Activated T-helper 17 cell treated with anti-CD3 and anti-CD28 coated beads, Interleukin-2, amount 50 U/mL, for 72 hours (primary cell): Measurements from ENCODE around the gene DFFA. TPM values are rescaled to one million over a fixed set of nuclear protein-coding genes. Genes with fewer than 3 reads are reported as not detected.

ENCODE experiments used
- ATAC-seq: fragments of 150-1000 bp; cut with Tn5 transposase; replicated peaks from 2 replicates; pipeline ENCODE4 v1.10.0; 2021; ENCODE audit warnings: mild to moderate bottlenecking, moderate library complexity
- H3K27ac Mint-ChIP-seq: one replicate; pipeline ENCODE4 v1.8.0; 2022; ENCODE audit warnings: mixed read lengths
- H3K27me3 Mint-ChIP-seq: one replicate; pipeline ENCODE4 v1.8.0; 2022; ENCODE audit warnings: mixed read lengths
- H3K36me3 Mint-ChIP-seq: one replicate; pipeline ENCODE4 v1.8.0; 2022; ENCODE audit warnings: low read depth, mild to moderate bottlenecking, mixed read lengths
- H3K4me1 Mint-ChIP-seq: one replicate; pipeline ENCODE4 v1.8.0; 2022; ENCODE audit warnings: mixed read lengths
- H3K4me3 Mint-ChIP-seq: one replicate; pipeline ENCODE4 v1.8.0; 2022; ENCODE audit warnings: mild to moderate bottlenecking, mixed read lengths
- H3K9me3 Mint-ChIP-seq: one replicate; pipeline ENCODE4 v1.8.0; 2022; ENCODE audit warnings: mixed read lengths
- total RNA-seq, 2 donors: library from RNA; stranded (reverse); gene quantifications; one replicate each; pipeline ENCODE4 v1.2.3, GENCODE V29; 2022

DFFA gene, protein sequence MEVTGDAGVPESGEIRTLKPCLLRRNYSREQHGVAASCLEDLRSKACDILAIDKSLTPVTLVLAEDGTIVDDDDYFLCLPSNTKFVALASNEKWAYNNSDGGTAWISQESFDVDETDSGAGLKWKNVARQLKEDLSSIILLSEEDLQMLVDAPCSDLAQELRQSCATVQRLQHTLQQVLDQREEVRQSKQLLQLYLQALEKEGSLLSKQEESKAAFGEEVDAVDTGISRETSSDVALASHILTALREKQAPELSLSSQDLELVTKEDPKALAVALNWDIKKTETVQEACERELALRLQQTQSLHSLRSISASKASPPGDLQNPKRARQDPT
- total RNA-seq, result 10 to 100 TPM; 27.4 to 54.5 TPM

DNA sequence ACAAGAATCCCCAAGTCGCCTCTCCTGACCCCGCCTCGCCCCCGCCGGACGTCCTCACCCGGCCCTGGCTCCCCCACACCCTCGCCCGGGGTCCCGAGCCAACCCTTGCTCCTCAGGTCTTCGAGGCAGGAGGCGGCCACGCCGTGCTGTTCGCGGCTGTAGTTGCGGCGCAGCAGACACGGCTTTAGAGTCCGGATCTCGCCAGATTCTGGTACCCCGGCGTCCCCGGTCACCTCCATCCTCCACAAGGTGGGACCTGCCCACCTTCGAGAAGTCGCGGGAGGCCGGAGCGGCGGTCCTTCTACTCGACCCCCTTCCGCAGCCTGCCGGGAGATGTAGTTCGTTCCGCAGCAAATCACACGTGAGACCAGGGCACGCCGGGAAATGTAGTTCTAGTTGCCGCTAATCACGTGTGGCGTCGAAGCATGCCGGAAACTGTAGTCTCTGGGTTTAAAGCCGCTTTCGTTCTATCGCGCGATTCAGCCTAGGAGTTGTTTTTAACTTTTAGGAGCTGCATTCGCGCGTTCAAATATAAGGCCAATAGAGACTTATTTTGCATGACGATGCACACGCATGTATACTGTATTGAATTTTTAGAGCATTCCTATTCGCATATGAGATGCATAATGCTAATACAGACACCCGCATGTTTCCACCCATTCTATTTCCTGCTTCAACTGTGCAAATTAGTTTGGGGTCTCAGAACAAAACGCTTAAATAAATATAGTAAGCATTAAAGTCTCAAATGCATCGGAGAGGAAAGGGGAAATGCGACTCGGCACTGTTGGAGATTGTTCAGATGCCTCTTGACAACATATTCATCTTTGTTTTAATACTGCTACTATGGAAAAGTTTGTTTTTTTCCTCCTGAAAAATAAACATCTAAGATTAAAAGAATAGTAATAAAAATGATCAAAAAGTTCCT is at the start of gene DFFA:
Gene DFFA (minus strand): TSS at position 310 of the 925 bp plus-strand sequence. CDS start 71 bp downstream, at position 239.
- Mint-ChIP-seq H3K4me1 (peaks cover 18% of the 10 kb centered on the region), H3K27ac (peak within 1 kb of the TSS; percentile 93), H3K36me3 (peaks cover 27% of the 10 kb centered on the region), H3K27me3 (no peaks in the 10 kb centered on the region), H3K9me3 (no peaks in the 10 kb centered on the region), H3K4me3 (peak within 1 kb of the TSS; percentile 98)
- ATAC-seq, result peak; percentile 84

DNA sequence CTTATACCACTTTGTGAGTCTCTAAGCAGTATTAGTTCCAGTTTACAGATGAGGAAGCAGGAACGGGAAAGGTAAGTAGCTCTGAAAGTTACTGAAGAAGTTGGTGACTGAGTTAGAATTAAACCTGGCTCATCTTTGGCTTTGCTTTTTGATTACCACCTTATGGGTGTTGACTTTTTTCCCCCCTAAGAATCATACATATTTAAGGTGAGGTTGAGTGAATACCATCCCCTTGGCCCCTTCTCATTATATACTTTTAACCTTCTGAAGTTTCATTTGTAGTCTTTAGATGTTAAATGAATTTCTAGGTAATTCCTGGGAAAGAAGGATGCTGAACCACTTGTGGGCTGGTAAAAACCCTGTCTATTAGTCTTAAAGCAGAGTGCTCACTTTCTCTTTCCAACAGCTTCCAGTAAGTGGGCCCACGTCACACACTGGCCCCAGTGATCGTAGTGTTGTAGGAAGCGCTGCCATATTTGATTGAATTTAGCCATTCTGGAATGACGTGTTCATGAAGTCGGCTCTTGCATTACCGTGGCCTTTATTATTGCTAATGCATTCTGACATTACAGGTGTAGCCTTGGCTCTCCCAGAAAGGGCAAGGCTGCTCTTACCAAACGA is 49.3 kb upstream of the DFFA start:
- no peak for ATAC-seq
- Mint-ChIP-seq H3K36me3 (peaks cover 19% of the 10 kb centered on the region), H3K4me3 (no peak overlapping the region), H3K9me3 (no peaks in the 10 kb centered on the region), H3K4me1 (peaks cover 20% of the 10 kb centered on the region), H3K27ac (peak overlapping the region; percentile 43), H3K27me3 (no peaks in the 10 kb centered on the region)

DNA sequence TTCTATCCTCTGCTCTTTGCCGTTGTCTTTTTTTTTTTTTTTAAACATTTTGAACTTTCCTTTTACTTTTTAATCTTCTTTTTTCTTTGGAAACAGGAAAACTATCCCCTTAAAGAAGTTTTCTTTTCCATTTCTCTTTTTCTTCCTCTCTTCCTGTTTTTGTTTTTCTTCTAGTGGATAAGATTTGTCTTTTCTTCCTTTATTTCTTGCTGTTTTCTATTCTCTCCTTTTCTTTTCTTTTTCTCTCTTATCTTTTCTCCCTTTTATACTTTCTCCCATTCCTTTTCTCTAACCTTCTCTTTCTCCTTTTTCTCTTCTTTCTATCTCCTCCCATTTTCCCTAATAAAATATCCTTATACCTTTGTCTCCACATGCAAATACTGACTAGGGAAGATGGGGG is 48.6 kb upstream of the DFFA start:
- Mint-ChIP-seq H3K36me3 (peaks cover 19% of the 10 kb centered on the region), H3K27ac (peak overlapping the region; percentile 43), H3K9me3 (no peaks in the 10 kb centered on the region)

DNA sequence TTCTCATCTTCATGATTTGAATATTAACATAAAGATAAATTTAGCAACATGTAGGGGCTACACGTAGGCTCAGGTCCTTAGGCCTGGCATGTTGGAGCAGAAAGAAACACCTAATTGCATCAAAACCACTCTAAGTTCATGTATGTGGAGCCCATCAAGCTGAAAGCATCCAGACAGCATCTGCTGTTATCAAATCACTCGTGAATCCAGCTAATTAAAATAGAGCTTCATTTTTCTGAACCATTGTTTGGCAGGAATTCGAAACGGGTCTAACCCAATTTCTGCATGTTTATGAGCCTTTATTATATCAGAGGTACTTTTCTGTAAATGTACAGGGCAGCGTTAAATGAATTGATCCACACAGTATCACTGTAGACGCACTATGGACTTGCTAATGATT is 48.2 kb upstream of the DFFA start:
- H3K27me3 Mint-ChIP-seq, result no peaks in the 10 kb centered on the region
- H3K4me3 Mint-ChIP-seq, result no peak overlapping the region
- H3K9me3 Mint-ChIP-seq, result no peaks in the 10 kb centered on the region
- H3K36me3 Mint-ChIP-seq, result peaks cover 19% of the 10 kb centered on the region
- H3K27ac Mint-ChIP-seq, result peak overlapping the region; percentile 43
- ATAC-seq, result no peak
- peaks cover 29% of the 10 kb centered on the region for H3K4me1 Mint-ChIP-seq

More for the DNA sequence above, 48.6 kb upstream of the DFFA start:
- H3K27me3 Mint-ChIP-seq, result no peaks in the 10 kb centered on the region
- no peak for ATAC-seq
- no peak overlapping the region for H3K4me3 Mint-ChIP-seq
- peaks cover 25% of the 10 kb centered on the region for H3K4me1 Mint-ChIP-seq

DNA sequence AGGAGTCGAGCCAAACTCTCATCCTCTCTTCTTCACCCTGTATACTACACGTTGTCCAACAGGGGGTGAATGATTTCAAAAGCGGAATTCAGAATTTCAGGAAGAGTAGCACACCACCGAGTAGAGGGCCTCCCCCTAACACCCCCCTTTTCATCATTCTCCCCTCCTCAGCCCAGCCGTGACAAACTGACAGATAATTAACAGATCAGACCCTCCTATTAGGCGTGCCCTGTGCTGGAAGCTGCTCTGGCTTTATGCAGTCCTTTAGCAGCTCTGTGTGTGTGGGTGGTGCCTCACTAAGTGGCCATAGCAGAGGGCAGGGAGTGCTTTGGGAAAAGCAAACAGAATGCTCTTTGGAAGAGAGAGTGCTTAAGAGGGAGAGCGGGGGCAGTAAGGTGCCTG is 46.7 kb upstream of the DFFA start:
- Mint-ChIP-seq H3K4me1 (peaks cover 39% of the 10 kb centered on the region), H3K27me3 (no peaks in the 10 kb centered on the region), H3K4me3 (no peak overlapping the region), H3K36me3 (peaks cover 19% of the 10 kb centered on the region), H3K27ac (no peak overlapping the region), H3K9me3 (no peaks in the 10 kb centered on the region)
- no peak for ATAC-seq

DNA sequence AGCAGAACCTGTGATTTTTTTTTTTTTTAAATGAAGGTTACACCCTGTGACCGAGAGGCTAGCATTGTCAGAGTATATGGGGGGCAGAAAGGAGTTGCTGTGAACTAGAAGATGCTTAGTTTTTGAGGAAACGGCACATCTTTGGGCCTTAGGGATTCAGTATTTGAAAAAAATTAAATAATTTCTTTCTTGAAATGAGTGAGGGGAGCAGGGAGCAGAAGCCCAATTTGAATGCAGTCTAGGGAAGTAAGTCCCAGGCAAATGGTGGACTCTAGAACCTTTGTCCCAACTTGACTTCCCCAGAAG is 45.3 kb upstream of the DFFA start:
- no peaks in the 10 kb centered on the region for H3K9me3 Mint-ChIP-seq
- peaks cover 19% of the 10 kb centered on the region for H3K36me3 Mint-ChIP-seq
- no peak for ATAC-seq
- peaks cover 49% of the 10 kb centered on the region for H3K4me1 Mint-ChIP-seq
- no peak overlapping the region for H3K4me3 Mint-ChIP-seq
- no peak overlapping the region for H3K27ac Mint-ChIP-seq
- no peaks in the 10 kb centered on the region for H3K27me3 Mint-ChIP-seq

DNA sequence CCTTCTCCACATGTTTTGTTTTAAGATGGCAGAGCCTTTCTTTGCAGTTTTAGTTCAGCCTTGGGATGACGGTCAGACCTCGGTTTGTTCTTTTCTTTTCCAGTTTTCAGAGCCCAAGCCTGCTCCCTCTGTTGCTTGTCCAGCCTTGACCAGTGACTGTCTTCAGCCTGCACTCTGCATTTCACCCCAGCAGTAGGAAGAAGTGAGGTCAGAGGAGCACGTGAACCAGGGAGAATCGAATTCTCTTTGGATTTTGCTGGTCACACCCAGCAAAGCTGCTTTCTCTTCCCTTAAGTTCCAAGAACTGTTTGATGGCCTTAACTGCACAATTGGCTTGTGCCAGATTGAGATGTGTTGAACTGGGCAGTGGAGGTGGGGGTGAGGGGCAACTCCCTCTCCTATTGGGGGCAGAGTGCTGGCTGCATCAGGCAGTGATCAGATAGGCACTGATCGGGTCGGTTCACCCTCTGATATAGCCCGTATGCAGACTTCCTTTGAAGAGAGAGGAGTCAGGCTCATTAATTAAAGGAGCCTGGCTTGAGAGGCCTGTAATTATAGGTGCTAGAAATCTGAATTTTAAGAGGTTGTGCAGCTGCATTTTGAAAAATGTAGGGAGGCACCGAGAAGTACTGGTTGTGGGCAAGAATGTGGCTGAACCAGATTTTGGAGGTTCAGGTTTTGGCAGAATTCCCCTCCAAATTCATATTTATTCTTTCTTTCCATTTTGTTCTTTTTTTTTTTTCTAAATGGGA is 44.8 kb upstream of the DFFA start:
- Mint-ChIP-seq H3K36me3 (peaks cover 19% of the 10 kb centered on the region), H3K4me1 (peaks cover 45% of the 10 kb centered on the region), H3K4me3 (no peak overlapping the region), H3K27me3 (no peaks in the 10 kb centered on the region), H3K9me3 (no peaks in the 10 kb centered on the region), H3K27ac (no peak overlapping the region)
- ATAC-seq, result no peak

DNA sequence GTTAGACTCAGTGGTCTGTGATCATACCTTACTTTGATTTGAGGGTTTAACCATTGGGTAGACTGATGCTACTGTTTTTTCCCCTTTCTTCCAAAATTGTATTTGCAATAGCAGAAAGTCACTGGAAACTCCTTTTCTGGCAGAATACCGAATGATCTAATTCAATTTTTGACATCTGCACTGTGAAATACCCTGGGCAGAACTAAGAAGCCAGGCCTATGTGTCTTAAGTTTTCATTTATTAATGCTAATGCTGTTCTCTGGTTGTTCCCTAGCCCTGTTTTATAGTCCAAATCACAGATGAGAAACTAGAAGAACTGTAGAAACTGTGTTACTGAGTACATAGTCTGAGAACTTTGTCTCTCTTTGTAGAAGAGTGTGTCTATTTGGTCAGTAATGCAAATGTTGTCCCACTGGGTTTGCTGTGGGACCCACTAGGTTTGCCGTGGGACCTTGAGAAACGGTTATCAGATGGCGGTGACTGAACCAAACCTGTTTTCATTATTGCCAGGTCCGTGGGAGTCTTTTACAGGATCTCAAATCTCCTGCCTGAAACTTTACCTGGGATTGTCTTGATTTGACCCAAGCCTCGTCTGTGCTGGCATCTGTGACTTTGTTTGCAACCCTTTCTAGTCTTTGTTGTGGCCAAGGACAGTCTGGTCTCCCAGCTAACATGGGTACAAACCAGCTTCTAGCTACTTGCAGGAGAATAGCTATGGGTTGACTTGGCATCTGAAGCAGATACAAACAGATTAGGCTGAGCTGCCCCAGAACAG is 43.8 kb upstream of the DFFA start:
- ATAC-seq, result no peak
- H3K36me3 Mint-ChIP-seq, result peaks cover 17% of the 10 kb centered on the region
- H3K4me3 Mint-ChIP-seq, result peak overlapping the region; percentile 31

DNA sequence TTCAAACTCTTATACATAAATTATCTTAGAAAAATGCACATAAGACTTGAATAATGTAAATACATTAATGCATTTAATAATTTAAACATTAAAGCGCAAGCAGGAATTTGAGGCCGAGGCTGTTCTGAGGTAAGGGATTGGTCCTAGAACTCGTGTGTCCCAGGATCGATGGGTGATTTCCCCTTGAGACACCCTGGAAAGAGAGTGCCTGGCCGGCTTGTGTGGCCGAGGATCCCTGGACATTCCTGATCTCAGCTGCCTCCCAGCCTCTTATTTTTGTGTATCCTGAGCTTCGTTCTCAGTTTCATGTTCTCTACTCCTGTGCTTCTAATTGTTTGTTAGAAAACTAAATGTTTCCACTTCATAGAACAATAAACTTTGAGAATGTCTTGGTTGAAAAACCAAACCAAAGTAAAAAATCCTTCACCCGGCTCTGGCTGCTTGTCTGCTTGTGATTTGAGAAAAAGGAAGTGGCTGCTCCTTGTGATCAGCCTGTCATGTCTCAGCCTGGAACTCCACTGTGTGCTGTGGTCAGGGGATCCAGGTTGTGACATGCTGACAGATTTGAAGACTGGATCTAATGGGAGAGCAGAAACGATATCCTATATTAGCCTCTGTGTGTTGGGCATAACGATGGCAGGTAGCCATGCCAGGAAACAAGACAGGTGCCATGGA is 43.1 kb upstream of the DFFA start:
- peak overlapping the region; percentile 31 for H3K4me3 Mint-ChIP-seq
- peak overlapping the region; percentile 28 for H3K27ac Mint-ChIP-seq
- no peaks in the 10 kb centered on the region for H3K9me3 Mint-ChIP-seq
- no peak for ATAC-seq
- peaks cover 9% of the 10 kb centered on the region for H3K36me3 Mint-ChIP-seq
- H3K27me3 Mint-ChIP-seq, result no peaks in the 10 kb centered on the region
- peaks cover 46% of the 10 kb centered on the region for H3K4me1 Mint-ChIP-seq

More for the DNA sequence above, 43.8 kb upstream of the DFFA start:
- H3K27ac Mint-ChIP-seq, result peak overlapping the region; percentile 28
- H3K4me1 Mint-ChIP-seq, result peaks cover 42% of the 10 kb centered on the region
- no peaks in the 10 kb centered on the region for H3K27me3 Mint-ChIP-seq
- no peaks in the 10 kb centered on the region for H3K9me3 Mint-ChIP-seq

DNA sequence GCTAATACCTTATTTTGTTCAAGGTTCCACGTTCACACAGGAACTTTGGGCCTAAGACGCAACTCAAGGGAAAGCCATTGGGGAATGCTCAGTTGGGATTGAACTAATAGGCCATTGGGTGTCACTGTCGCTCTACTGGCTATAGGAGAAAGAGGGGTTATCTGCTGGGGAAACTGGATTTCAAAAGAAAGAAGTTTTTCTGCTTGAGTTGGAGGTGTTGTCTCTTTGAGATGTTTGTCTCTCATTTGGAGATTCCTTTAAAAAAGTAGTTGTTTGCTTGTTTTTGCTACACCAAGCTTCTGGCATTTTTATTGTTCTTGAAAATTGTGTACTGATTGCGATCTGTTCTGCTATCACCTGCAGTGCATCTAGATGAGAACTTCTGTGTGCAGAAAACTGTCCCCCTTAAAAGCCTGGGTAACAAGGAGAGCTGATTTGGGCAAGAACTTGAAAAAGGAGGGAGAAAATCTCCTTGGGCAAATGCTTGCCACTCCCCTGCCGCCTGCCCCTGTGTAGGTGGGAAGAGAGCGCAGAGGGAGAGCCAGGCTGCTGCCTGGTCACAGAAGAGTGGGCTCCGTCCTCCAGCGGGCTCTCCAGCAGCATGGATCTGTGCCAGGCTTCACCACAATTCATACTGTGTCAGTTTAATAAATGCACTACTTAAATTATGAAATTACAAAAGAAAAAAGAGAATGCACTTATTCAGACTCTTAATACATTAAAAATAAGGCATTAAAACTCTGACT is 42.3 kb upstream of the DFFA start:
- H3K36me3 Mint-ChIP-seq, result peaks cover 3% of the 10 kb centered on the region
- no peak overlapping the region for H3K4me3 Mint-ChIP-seq
- H3K27ac Mint-ChIP-seq, result peak overlapping the region; percentile 91
- H3K27me3 Mint-ChIP-seq, result no peaks in the 10 kb centered on the region
- no peak for ATAC-seq
- H3K9me3 Mint-ChIP-seq, result no peaks in the 10 kb centered on the region
- H3K4me1 Mint-ChIP-seq, result peaks cover 53% of the 10 kb centered on the region

DNA sequence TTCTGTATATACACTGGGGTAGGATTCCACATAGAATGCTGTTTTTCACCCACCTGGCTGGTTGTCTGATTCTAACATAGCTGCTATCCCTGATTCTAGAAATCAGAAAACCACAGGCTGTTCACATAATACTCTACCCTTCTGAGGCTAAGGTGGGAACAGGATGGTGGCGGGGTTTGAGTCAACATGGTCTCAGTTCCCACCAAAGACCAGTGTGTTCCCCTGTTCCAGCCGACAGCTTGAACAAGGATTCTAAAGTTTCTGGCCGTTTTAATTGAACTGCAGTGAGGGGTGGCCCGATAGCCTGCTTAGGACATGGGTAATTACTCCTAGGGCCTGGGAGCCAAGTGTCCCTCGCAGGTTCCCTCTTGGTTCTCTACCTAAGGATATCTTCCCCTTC is 40.9 kb upstream of the DFFA start:
- H3K4me3 Mint-ChIP-seq, result peak overlapping the region; percentile 35
- no peaks in the 10 kb centered on the region for H3K27me3 Mint-ChIP-seq
- ATAC-seq, result no peak
- H3K4me1 Mint-ChIP-seq, result peaks cover 47% of the 10 kb centered on the region
- H3K36me3 Mint-ChIP-seq, result no peaks in the 10 kb centered on the region
- H3K9me3 Mint-ChIP-seq, result no peaks in the 10 kb centered on the region
- H3K27ac Mint-ChIP-seq, result peak overlapping the region; percentile 91

DNA sequence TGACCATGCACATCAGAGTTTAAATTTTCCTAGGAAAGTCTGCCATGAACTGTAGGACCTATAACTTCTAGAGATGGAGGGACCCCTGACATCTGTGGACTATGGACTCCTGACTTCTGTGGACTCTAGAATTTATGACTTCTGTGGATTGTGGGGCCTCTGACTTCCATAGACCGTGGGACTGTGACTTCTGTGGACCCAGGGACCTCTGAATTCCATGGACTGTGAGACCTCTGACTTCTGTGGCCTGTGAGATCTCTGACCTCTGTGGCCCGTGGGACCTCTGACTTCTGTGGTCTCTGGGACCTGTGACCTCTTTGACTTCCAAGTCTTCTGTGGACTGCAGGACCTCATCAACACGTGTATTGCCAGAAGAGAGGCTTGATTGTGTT is 39.2 kb upstream of the DFFA start:
- no peak for ATAC-seq
- Mint-ChIP-seq H3K9me3 (no peaks in the 10 kb centered on the region), H3K36me3 (no peaks in the 10 kb centered on the region), H3K4me1 (peaks cover 57% of the 10 kb centered on the region), H3K27me3 (no peaks in the 10 kb centered on the region), H3K27ac (peak overlapping the region; percentile 91), H3K4me3 (peak overlapping the region; percentile 69)
